ENCODE results near the gene NDUFS2. TPM values are rescaled to one million over a fixed set of nuclear protein-coding genes. Genes with fewer than 3 reads are reported as not detected.

The NDUFS2 gene
- total RNA-seq, 2 experiments from 2014 or later: 62.9 to 72.1 TPM

DNA sequence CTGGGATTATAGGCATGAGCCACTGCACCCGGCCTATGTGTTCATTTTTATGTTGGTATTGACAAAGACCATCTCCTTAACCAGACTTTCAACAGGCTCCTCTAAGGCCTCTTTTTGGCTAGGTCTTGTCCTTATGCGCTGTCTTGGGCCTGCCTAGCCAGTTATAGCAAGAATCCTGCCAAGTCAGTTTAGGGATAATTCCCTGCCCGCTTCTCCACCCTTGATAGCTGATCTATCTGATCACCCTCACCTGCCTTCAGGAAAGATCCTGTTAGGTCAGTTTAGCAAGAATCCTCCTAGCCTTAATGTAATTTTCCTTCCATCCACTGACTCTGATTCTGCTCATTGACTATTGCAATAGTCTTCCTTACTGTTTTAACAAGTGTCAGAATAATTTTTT is 22.5 kb upstream of the NDUFS2 start:
- Histone ChIP-seq H3K4me1 (ENCODE audit: insufficient read depth, low read length, poor library complexity, severe bottlenecking) (peaks cover 57% of the 10 kb centered on the region), H3K9me3 (ENCODE audit: low read length) (no peaks in the 10 kb centered on the region), H3K9me2 (ENCODE audit: insufficient read depth, low read length) (no peaks in the 10 kb centered on the region), H3K36me3 (ENCODE audit: insufficient read depth, low read length) (peaks cover 11% of the 10 kb centered on the region), H3K79me2 (ENCODE audit: insufficient read depth, low read depth, low read length) (peaks cover 9% of the 10 kb centered on the region; the same call in 1 of the 2 replicates), H4K20me1 (ENCODE audit: insufficient read depth, low read length) (no peaks in the 10 kb centered on the region), H2AFZ (ENCODE audit: low read length) (no peak overlapping the region), H3K4me3 (ENCODE audit: low read depth, low read length, poor library complexity, severe bottlenecking) (no peak overlapping the region), H3K27ac (ENCODE audit: low read depth, low read length, poor library complexity, severe bottlenecking) (no peak overlapping the region), H3K4me2 (ENCODE audit: low read length) (no peak overlapping the region)
- no TSS peak for BruUV-seq (replicated peaks)
- ChIA-PET POLR2A (interaction anchor here (0.7 kb wide), 1 partner anchor 44 kb away, joined by 4 read pairs; no protein-coding TSS in a partner anchor), CTCF (ENCODE audit: unreplicated experiment) (no interaction called here)
- no peak for DNase-seq (ENCODE audit: low spot score)
- TF ChIP-seq EZH2phosphoT487 (IDR thresholded peaks at IDR 0.05; ENCODE audit: borderline replicate concordance, low read depth, low read length): no peak
- TF ChIP-seq, protein P1, sequence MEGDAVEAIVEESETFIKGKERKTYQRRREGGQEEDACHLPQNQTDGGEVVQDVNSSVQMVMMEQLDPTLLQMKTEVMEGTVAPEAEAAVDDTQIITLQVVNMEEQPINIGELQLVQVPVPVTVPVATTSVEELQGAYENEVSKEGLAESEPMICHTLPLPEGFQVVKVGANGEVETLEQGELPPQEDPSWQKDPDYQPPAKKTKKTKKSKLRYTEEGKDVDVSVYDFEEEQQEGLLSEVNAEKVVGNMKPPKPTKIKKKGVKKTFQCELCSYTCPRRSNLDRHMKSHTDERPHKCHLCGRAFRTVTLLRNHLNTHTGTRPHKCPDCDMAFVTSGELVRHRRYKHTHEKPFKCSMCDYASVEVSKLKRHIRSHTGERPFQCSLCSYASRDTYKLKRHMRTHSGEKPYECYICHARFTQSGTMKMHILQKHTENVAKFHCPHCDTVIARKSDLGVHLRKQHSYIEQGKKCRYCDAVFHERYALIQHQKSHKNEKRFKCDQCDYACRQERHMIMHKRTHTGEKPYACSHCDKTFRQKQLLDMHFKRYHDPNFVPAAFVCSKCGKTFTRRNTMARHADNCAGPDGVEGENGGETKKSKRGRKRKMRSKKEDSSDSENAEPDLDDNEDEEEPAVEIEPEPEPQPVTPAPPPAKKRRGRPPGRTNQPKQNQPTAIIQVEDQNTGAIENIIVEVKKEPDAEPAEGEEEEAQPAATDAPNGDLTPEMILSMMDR (conservative IDR thresholded peaks at IDR 0.05; ENCODE audit: low read length): no peak
- intact Hi-C loops (cut with micrococcal nuclease; ENCODE audit: unreplicated experiment): no loop called here

- TF ChIP-seq, protein P1 (conservative IDR thresholded peaks at IDR 0.05; ENCODE audit: low read length): peak; percentile 79
- no peak for TF ChIP-seq EZH2phosphoT487 (IDR thresholded peaks at IDR 0.05; ENCODE audit: borderline replicate concordance, low read depth, low read length)
- Histone ChIP-seq H4K20me1 (ENCODE audit: insufficient read depth, low read length) (no peaks in the 10 kb centered on the region), H3K4me1 (ENCODE audit: insufficient read depth, low read length, poor library complexity, severe bottlenecking) (peaks cover 58% of the 10 kb centered on the region), H3K79me2 (ENCODE audit: insufficient read depth, low read depth, low read length) (peaks cover 9% of the 10 kb centered on the region; the same call in 1 of the 2 replicates), H3K4me3 (ENCODE audit: low read depth, low read length, poor library complexity, severe bottlenecking) (no peak overlapping the region), H3K9me3 (ENCODE audit: low read length) (no peaks in the 10 kb centered on the region), H3K4me2 (ENCODE audit: low read length) (no peak overlapping the region), H3K9me2 (ENCODE audit: insufficient read depth, low read length) (no peaks in the 10 kb centered on the region), H2AFZ (ENCODE audit: low read length) (no peak overlapping the region), H3K36me3 (ENCODE audit: insufficient read depth, low read length) (peaks cover 1% of the 10 kb centered on the region; the same call in 1 of the 2 replicates), H3K27ac (ENCODE audit: low read depth, low read length, poor library complexity, severe bottlenecking) (no peak overlapping the region)
- ChIA-PET POLR2A (interaction anchor here (2.1 to 2.7 kb wide), 2 partner anchors 15 to 45 kb away, joined by 7 read pairs; partner anchors contain the start of genes PPOX and TOMM40L), CTCF (ENCODE audit: unreplicated experiment) (interaction anchor here (1.0 kb wide), 1 partner anchor 15 kb away, joined by 3 read pairs; the partner anchor contains the start of gene PPOX)
- DNase-seq (ENCODE audit: low spot score): peak; percentile 41
- intact Hi-C loops (cut with micrococcal nuclease; ENCODE audit: unreplicated experiment): no loop called here
- BruUV-seq (replicated peaks): no TSS peak
Measured at GRCh38 chr1:161180639-161181038, 21.5 kb upstream of the NDUFS2 start.

GRCh38 chr1:161182214-161182613 is 20.0 kb upstream of the NDUFS2 start:
- BruUV-seq (replicated peaks): no TSS peak
- Histone ChIP-seq H3K4me2 (ENCODE audit: low read length) (peak overlapping the region; percentile 3; the same call in 1 of the 2 replicates), H3K9me2 (ENCODE audit: insufficient read depth, low read length) (no peaks in the 10 kb centered on the region), H3K4me1 (ENCODE audit: insufficient read depth, low read length, poor library complexity, severe bottlenecking) (peaks cover 64% of the 10 kb centered on the region), H3K36me3 (ENCODE audit: insufficient read depth, low read length) (no peaks in the 10 kb centered on the region), H3K79me2 (ENCODE audit: insufficient read depth, low read depth, low read length) (no peaks in the 10 kb centered on the region), H3K9me3 (ENCODE audit: low read length) (no peaks in the 10 kb centered on the region), H3K27ac (ENCODE audit: low read depth, low read length, poor library complexity, severe bottlenecking) (no peak overlapping the region), H4K20me1 (ENCODE audit: insufficient read depth, low read length) (no peaks in the 10 kb centered on the region), H2AFZ (ENCODE audit: low read length) (no peak overlapping the region; the same call in 1 of the 2 replicates), H3K4me3 (ENCODE audit: low read depth, low read length, poor library complexity, severe bottlenecking) (no peak overlapping the region)
- TF ChIP-seq, protein P1 (conservative IDR thresholded peaks at IDR 0.05; ENCODE audit: low read length): no peak
- TF ChIP-seq EZH2phosphoT487 (IDR thresholded peaks at IDR 0.05; ENCODE audit: borderline replicate concordance, low read depth, low read length): no peak
- intact Hi-C loops (cut with micrococcal nuclease; ENCODE audit: unreplicated experiment): no loop called here
- ChIA-PET CTCF (ENCODE audit: unreplicated experiment) (interaction anchor here (1.0 to 1.2 kb wide), 3 partner anchors 9 to 43 kb away, joined by 4 to 5 read pairs (median 4); partner anchors contain the start of gene NDUFS2), POLR2A (interaction anchor here (0.6 to 2.7 kb wide), 6 partner anchors 9 to 556 kb away, joined by 3 to 7 read pairs (median 4); partner anchors contain the start of genes PPOX and TOMM40L)
- DNase-seq (ENCODE audit: low spot score): no peak

All from OCI-LY7 (cell line).